GM23338 (cell line): ENCODE measurements around the gene C1RL. TPM values are rescaled to one million over a fixed set of nuclear protein-coding genes. Genes with fewer than 3 reads are reported as not detected.

Experiments used
- ATAC-seq: fragments of 200-7000 bp; cut with Tn5 transposase; 3 replicates; pipeline ENCODE4 v1.9.1; 2020
- DNase-seq: peaks from one replicate; pipeline ENCODE4 v3.0.0-alpha.2; 2015; ENCODE audit warnings: low spot score
- H2AFZ ChIP-seq: fragments of 200-600 bp; sonication (generic); 2 replicates; pipeline ENCODE4 v1.8.0; 2016; ENCODE audit warnings: antibody characterized with exemption, mild to moderate bottlenecking, moderate library complexity
- H3F3A ChIP-seq: fragments of 200-600 bp; sonication (generic); replicated peaks from 2 replicates; pipeline ENCODE4 v1.8.0; 2017; ENCODE audit warnings: antibody characterized with exemption, mixed run types, low read depth
- H3K27ac ChIP-seq: fragments of 200-600 bp; sonication (generic); 2 replicates; pipeline ENCODE4 v1.6.1; 2016; ENCODE audit warnings: low read depth
- H3K27me3 ChIP-seq: fragments of 200-600 bp; sonication (generic); 2 replicates; pipeline ENCODE4 v1.8.0; 2016; ENCODE audit warnings: mild to moderate bottlenecking, mixed run types, moderate library complexity; ENCODE audit not compliant: insufficient read depth
- H3K36me3 ChIP-seq: fragments of 200-600 bp; sonication (generic); 2 replicates; pipeline ENCODE4 v1.8.0; 2016; ENCODE audit warnings: mild to moderate bottlenecking; ENCODE audit not compliant: insufficient read depth
- H3K4me1 ChIP-seq: fragments of 200-600 bp; sonication (generic); 2 replicates; pipeline ENCODE4 v1.8.0; 2016; ENCODE audit warnings: mild to moderate bottlenecking, moderate library complexity; ENCODE audit not compliant: insufficient read depth
- H3K4me2 ChIP-seq: fragments of 200-600 bp; sonication (generic); 2 replicates; pipeline ENCODE4 v1.7.1; 2017; ENCODE audit warnings: mixed run types
- H3K4me3 ChIP-seq: fragments of 200-600 bp; sonication (generic); 2 replicates; pipeline ENCODE4 v1.6.1; 2016; ENCODE audit warnings: mixed run types
- H3K79me2 ChIP-seq: fragments of 200-600 bp; sonication (generic); replicated peaks from 2 replicates; pipeline ENCODE4 v1.8.0; 2017; ENCODE audit warnings: mild to moderate bottlenecking; ENCODE audit not compliant: insufficient read depth
- H3K9me2 ChIP-seq: fragments of 200-600 bp; sonication (generic); 2 replicates; pipeline ENCODE4 v1.8.0; 2017; ENCODE audit not compliant: insufficient read depth
- H4K20me1 ChIP-seq: fragments of 200-600 bp; sonication (generic); replicated peaks from 2 replicates; pipeline ENCODE4 v1.8.0; 2017; ENCODE audit warnings: mild to moderate bottlenecking; ENCODE audit not compliant: insufficient read depth
- H3K27ac Mint-ChIP-seq: 2 replicates; pipeline ENCODE4 v1.8.0; 2020; ENCODE audit warnings: inconsistent platforms, mild to moderate bottlenecking, moderate library complexity, mixed read lengths
- H3K27me3 Mint-ChIP-seq: 3 replicates; pipeline ENCODE4 v1.8.0; 2022; ENCODE audit warnings: low read depth, mild to moderate bottlenecking, moderate library complexity, mixed read lengths, inconsistent platforms; ENCODE audit not compliant: insufficient read depth, poor library complexity
- H3K36me3 Mint-ChIP-seq: 3 replicates; pipeline ENCODE4 v1.8.0; 2021; ENCODE audit warnings: low read depth, mild to moderate bottlenecking, inconsistent platforms, moderate library complexity, mixed read lengths
- H3K4me1 Mint-ChIP-seq: 3 replicates; pipeline ENCODE4 v1.8.0; 2020; ENCODE audit warnings: mild to moderate bottlenecking, inconsistent platforms, mixed read lengths
- H3K4me3 Mint-ChIP-seq: 3 replicates; pipeline ENCODE4 v1.8.0; 2021; ENCODE audit warnings: moderate library complexity, mild to moderate bottlenecking, inconsistent platforms, mixed read lengths
- H3K9me3 Mint-ChIP-seq: 3 replicates; pipeline ENCODE4 v1.8.0; 2020; ENCODE audit warnings: moderate library complexity, mild to moderate bottlenecking, inconsistent platforms, mixed read lengths
- CREB1 ChIP-seq: fragments of 250-450 bp; sonication (Bioruptor Pico); IDR thresholded peaks from 2 replicates; pipeline ENCODE4 v1.5.0; 2020; ENCODE audit warnings: low read depth, mild to moderate bottlenecking, moderate library complexity
- EZH2 ChIP-seq: fragments of 200-600 bp; sonication (generic); IDR thresholded peaks from one replicate; pipeline ENCODE4 v1.8.0; 2017; ENCODE audit warnings: antibody characterized with exemption, mild to moderate bottlenecking, low read depth; ENCODE audit not compliant: unreplicated experiment
- EZH2phosphoT487 ChIP-seq: fragments of 200-600 bp; sonication (generic); IDR thresholded peaks from one replicate; pipeline ENCODE4 v1.8.1; 2018; ENCODE audit warnings: antibody characterized with exemption; ENCODE audit not compliant: unreplicated experiment
- JUNB ChIP-seq: IDR thresholded peaks from one replicate; pipeline ENCODE4 v1.6.1; 2016; ENCODE audit warnings: antibody characterized with exemption; ENCODE audit not compliant: unreplicated experiment
- NANOG ChIP-seq: IDR thresholded peaks from 2 replicates; pipeline ENCODE4 v1.6.1; 2016; ENCODE audit warnings: antibody characterized with exemption, borderline replicate concordance
- POLR2AphosphoS5 ChIP-seq: IDR thresholded peaks from 2 replicates; pipeline ENCODE4 v1.6.1; 2016; ENCODE audit warnings: antibody characterized with exemption, low read depth
- STAT1 ChIP-seq: IDR thresholded peaks from one replicate; pipeline ENCODE4 v1.6.1; 2016; ENCODE audit warnings: antibody characterized with exemption; ENCODE audit not compliant: unreplicated experiment
- ZNF114 ChIP-seq: fragments of 250-450 bp; sonication (Bioruptor Pico); IDR thresholded peaks from 2 replicates; pipeline ENCODE4 v1.5.0; 2020; ENCODE audit warnings: mild to moderate bottlenecking, moderate library complexity
- ZNF331 ChIP-seq: fragments of 250-450 bp; sonication (Bioruptor Pico); IDR thresholded peaks from 2 replicates; pipeline ENCODE4 v1.5.0; 2020; ENCODE audit warnings: low read depth, mild to moderate bottlenecking, moderate library complexity
- polyA plus RNA-seq: library from polyadenylated mRNA; unstranded; fragments of >200 nt; fragmentation: Nextera tagmentation; extraction: Ambion mirVana; gene quantifications from 2 replicates; pipeline ENCODE4 v1.2.1, GENCODE V29; 2016
- total RNA-seq: library from RNA; depleted of rRNA; stranded (reverse); fragments of >200 nt; shearing (Covaris generic); gene quantifications from 2 replicates; pipeline ENCODE4 v1.2.3, GENCODE V29; 2014
- TF ChIP-seq, protein P1 (sequence below): IDR thresholded peaks from one replicate; pipeline ENCODE4 v1.6.1; 2018; ENCODE audit warnings: antibody characterized with exemption; ENCODE audit not compliant: unreplicated experiment
- TF ChIP-seq, protein P2 (sequence below), 2 experiments: fragments of 200-600 bp in 1 of 2; sonication (generic) in 1 of 2; conservative IDR thresholded peaks; 2 replicates each; pipeline versions ENCODE4 v1.5.1 to v1.6.1; 2016 to 2017; ENCODE audit warnings: antibody characterized with exemption in 2 of 2, low read depth in 2 of 2, mild to moderate bottlenecking in 2 of 2, moderate library complexity in 1 of 2
- TF ChIP-seq, protein P3 (sequence below): IDR thresholded peaks from 2 replicates; pipeline ENCODE4 v1.6.1; 2016; ENCODE audit warnings: antibody characterized with exemption

The C1RL gene
- total and polyA plus RNA-seq, 2 experiments from 2014 or later, result 7.3 to 8.8 TPM

DNA sequence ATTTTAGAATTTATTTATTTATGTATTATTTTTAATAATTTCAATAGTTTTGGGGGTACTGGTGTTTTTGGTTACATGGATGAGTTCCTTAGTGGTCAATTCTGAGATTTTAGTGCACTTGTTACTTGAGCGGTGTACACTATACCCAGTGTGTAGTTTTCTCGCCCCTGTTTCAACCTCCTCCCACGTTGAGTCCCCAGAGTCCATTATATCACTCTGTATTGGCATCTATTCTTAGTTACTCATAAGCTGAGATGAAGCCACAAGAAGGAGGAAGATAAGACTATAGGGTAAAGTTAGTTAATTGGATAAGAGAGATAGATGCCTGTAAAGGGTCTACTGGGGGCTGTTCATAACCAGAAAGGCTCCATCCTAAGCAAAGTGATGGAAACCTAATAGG, 44.5 kb downstream of the C1RL start (continued):
- TF ChIP-seq, protein P1, sequence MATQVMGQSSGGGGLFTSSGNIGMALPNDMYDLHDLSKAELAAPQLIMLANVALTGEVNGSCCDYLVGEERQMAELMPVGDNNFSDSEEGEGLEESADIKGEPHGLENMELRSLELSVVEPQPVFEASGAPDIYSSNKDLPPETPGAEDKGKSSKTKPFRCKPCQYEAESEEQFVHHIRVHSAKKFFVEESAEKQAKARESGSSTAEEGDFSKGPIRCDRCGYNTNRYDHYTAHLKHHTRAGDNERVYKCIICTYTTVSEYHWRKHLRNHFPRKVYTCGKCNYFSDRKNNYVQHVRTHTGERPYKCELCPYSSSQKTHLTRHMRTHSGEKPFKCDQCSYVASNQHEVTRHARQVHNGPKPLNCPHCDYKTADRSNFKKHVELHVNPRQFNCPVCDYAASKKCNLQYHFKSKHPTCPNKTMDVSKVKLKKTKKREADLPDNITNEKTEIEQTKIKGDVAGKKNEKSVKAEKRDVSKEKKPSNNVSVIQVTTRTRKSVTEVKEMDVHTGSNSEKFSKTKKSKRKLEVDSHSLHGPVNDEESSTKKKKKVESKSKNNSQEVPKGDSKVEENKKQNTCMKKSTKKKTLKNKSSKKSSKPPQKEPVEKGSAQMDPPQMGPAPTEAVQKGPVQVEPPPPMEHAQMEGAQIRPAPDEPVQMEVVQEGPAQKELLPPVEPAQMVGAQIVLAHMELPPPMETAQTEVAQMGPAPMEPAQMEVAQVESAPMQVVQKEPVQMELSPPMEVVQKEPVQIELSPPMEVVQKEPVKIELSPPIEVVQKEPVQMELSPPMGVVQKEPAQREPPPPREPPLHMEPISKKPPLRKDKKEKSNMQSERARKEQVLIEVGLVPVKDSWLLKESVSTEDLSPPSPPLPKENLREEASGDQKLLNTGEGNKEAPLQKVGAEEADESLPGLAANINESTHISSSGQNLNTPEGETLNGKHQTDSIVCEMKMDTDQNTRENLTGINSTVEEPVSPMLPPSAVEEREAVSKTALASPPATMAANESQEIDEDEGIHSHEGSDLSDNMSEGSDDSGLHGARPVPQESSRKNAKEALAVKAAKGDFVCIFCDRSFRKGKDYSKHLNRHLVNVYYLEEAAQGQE, result no peak
- TF ChIP-seq CREB1, result no peak

DNA sequence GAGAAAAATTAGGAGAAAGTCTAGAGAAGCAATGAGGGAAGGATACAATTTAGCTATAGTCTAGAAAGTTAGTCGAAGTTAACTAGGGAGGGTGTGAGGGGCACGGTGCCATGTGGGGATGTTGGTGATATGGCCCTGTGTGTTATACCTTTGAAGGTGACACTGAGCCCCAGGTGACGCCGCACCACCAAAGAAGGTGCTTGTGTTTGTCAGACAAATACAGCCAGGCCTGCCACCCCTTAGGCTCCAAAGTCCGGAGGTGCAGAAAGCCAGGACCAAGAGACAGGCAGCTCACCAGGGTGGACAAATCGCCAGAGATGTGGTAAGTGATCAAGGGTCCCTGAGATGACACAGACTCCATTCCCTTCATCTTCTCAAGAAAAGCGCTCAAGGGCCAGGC, 47.4 kb downstream of the C1RL start:
- Histone ChIP-seq H3K4me2 (peak overlapping the region; percentile 56), H3F3A (no peaks in the 10 kb centered on the region), H3K36me3 (no peaks in the 10 kb centered on the region), H3K4me1 (peaks cover 8% of the 10 kb centered on the region), H4K20me1 (no peaks in the 10 kb centered on the region), H3K9me2 (no peaks in the 10 kb centered on the region), H3K27me3 (no peaks in the 10 kb centered on the region), H3K4me3 (no peak overlapping the region), H2AFZ (peak overlapping the region; percentile 67), H3K79me2 (no peaks in the 10 kb centered on the region), H3K27ac (no peak overlapping the region)
- DNase-seq (no peak), ATAC-seq (no peak)
- no peak overlapping the region; the same call in 2 of the 3 replicates for H3K4me3 Mint-ChIP-seq
- H3K36me3 Mint-ChIP-seq, result no peaks in the 10 kb centered on the region
- H3K4me1 Mint-ChIP-seq, result peaks cover 18% of the 10 kb centered on the region
- H3K27me3 Mint-ChIP-seq, result peaks cover 11% of the 10 kb centered on the region
- H3K9me3 Mint-ChIP-seq, result no peaks in the 10 kb centered on the region
- no peak overlapping the region for H3K27ac Mint-ChIP-seq
- TF ChIP-seq NANOG, result no peak
- TF ChIP-seq ZNF331, result no peak
- TF ChIP-seq, protein P1, result no peak
- no peak for TF ChIP-seq POLR2AphosphoS5
- TF ChIP-seq EZH2phosphoT487, result no peak
- TF ChIP-seq STAT1, result no peak
- TF ChIP-seq, protein P2, sequence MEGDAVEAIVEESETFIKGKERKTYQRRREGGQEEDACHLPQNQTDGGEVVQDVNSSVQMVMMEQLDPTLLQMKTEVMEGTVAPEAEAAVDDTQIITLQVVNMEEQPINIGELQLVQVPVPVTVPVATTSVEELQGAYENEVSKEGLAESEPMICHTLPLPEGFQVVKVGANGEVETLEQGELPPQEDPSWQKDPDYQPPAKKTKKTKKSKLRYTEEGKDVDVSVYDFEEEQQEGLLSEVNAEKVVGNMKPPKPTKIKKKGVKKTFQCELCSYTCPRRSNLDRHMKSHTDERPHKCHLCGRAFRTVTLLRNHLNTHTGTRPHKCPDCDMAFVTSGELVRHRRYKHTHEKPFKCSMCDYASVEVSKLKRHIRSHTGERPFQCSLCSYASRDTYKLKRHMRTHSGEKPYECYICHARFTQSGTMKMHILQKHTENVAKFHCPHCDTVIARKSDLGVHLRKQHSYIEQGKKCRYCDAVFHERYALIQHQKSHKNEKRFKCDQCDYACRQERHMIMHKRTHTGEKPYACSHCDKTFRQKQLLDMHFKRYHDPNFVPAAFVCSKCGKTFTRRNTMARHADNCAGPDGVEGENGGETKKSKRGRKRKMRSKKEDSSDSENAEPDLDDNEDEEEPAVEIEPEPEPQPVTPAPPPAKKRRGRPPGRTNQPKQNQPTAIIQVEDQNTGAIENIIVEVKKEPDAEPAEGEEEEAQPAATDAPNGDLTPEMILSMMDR (conservative IDR thresholded peaks at IDR 0.05; ENCODE audit: low read depth in 2 of 2), result no peak
- TF ChIP-seq ZNF114 (CRISPR knock-in tag), result no peak
- TF ChIP-seq CREB1, result no peak
- no peak for TF ChIP-seq JUNB
- TF ChIP-seq, protein P3, sequence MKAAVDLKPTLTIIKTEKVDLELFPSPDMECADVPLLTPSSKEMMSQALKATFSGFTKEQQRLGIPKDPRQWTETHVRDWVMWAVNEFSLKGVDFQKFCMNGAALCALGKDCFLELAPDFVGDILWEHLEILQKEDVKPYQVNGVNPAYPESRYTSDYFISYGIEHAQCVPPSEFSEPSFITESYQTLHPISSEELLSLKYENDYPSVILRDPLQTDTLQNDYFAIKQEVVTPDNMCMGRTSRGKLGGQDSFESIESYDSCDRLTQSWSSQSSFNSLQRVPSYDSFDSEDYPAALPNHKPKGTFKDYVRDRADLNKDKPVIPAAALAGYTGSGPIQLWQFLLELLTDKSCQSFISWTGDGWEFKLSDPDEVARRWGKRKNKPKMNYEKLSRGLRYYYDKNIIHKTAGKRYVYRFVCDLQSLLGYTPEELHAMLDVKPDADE, result no peak
- no peak for TF ChIP-seq EZH2
